Sigmoid colon (tissue), 3 donors: ENCODE measurements around the gene DNAAF3.

Source experiments
- POLR2A ChIP-seq, 2 donors: fragments of 450-650 bp; IDR thresholded peaks; one replicate each; pipeline ENCODE4 v1.6.1; 2016; ENCODE audit warnings: antibody characterized with exemption in 2 of 2, mild to moderate bottlenecking in 2 of 2, moderate library complexity in 2 of 2
- TF ChIP-seq, protein P1 (sequence below), 4 experiments: fragments of 450-650 bp in 3 of 4; fragments of 200-600 bp in 1 of 4; IDR thresholded peaks; one replicate each; pipeline ENCODE4 v1.5.1; 2016 to 2019; ENCODE audit warnings: antibody characterized with exemption in 4 of 4, mild to moderate bottlenecking in 3 of 4, moderate library complexity in 2 of 4

DNA sequence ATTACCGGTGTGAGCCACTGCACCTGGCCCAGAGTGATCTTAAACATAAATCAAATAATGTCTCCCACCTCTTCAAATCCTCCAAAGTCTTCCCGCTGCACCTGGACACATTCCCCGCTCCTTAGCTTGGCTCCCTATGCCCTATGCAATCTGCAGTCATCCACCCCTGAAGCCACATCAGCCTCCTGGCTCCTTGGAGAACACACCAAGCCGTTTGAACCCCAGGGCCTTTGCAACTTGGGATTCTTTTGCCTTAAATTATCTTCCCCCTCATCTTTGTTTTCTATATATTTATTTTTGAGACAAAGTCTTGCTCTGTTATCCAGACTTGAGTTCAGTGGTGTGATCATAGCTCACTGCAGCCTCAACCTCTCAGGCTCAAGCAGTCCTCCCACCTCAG is 2.7 kb upstream of the DNAAF3 start:
- TF ChIP-seq POLR2A (IDR thresholded peaks at IDR 0.05): no peak
- TF ChIP-seq, protein P1, sequence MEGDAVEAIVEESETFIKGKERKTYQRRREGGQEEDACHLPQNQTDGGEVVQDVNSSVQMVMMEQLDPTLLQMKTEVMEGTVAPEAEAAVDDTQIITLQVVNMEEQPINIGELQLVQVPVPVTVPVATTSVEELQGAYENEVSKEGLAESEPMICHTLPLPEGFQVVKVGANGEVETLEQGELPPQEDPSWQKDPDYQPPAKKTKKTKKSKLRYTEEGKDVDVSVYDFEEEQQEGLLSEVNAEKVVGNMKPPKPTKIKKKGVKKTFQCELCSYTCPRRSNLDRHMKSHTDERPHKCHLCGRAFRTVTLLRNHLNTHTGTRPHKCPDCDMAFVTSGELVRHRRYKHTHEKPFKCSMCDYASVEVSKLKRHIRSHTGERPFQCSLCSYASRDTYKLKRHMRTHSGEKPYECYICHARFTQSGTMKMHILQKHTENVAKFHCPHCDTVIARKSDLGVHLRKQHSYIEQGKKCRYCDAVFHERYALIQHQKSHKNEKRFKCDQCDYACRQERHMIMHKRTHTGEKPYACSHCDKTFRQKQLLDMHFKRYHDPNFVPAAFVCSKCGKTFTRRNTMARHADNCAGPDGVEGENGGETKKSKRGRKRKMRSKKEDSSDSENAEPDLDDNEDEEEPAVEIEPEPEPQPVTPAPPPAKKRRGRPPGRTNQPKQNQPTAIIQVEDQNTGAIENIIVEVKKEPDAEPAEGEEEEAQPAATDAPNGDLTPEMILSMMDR (IDR thresholded peaks at IDR 0.05): no peak
